Astrocyte (in vitro differentiated cells and primary cell): ENCODE measurements around the gene IFT74. TPM values are rescaled to one million over a fixed set of nuclear protein-coding genes. Genes with fewer than 3 reads are reported as not detected.
A peak's percentile ranks its signal among the peaks of the same experiment; 100 is the strongest.

Experiments
- DNase-seq: peaks from one replicate; pipeline ENCODE4 v3.0.0-alpha.2; 2010; ENCODE audit warnings: low read depth
- FAIRE-seq: peaks from 2 replicates; lab custom pipeline; 2011; peaks lifted over from hg19 to GRCh38; lab: Jason Lieb, UNC
- H2AFZ ChIP-seq: 2 replicates; pipeline ENCODE4 v1.6.0; 2012; ENCODE audit warnings: low read depth, low read length, inconsistent platforms
- H3K27ac ChIP-seq: 2 replicates; pipeline ENCODE4 v1.5.1; 2011; ENCODE audit warnings: low read depth, low read length, inconsistent platforms
- H3K27me3 ChIP-seq: 2 replicates; pipeline ENCODE4 v1.6.0; 2011; ENCODE audit warnings: low read length, inconsistent platforms; ENCODE audit not compliant: insufficient read depth
- H3K36me3 ChIP-seq: 2 replicates; pipeline ENCODE4 v1.5.1; 2011; ENCODE audit warnings: low read length, inconsistent platforms; ENCODE audit not compliant: insufficient read depth
- H3K4me1 ChIP-seq: 2 replicates; pipeline ENCODE4 v1.5.1; 2011; ENCODE audit warnings: low read length, inconsistent platforms; ENCODE audit not compliant: insufficient read depth
- H3K4me2 ChIP-seq: 2 replicates; pipeline ENCODE4 v1.6.0; 2012; ENCODE audit warnings: low read length, inconsistent platforms
- H3K4me3 ChIP-seq: 2 replicates; pipeline ENCODE4 v1.5.1; 2011; ENCODE audit warnings: low read depth, mild to moderate bottlenecking, low read length, inconsistent platforms; ENCODE audit not compliant: insufficient read depth
- H3K79me2 ChIP-seq: 2 replicates; pipeline ENCODE4 v1.6.0; 2012; ENCODE audit warnings: mild to moderate bottlenecking, low read length, inconsistent platforms; ENCODE audit not compliant: insufficient read depth
- H3K9ac ChIP-seq: 2 replicates; pipeline ENCODE4 v1.6.0; 2012; ENCODE audit warnings: mild to moderate bottlenecking, low read length, inconsistent platforms
- H3K9me3 ChIP-seq: 2 replicates; pipeline ENCODE4 v1.5.1; 2012; ENCODE audit warnings: low read depth, mild to moderate bottlenecking, low read length, inconsistent platforms; ENCODE audit not compliant: insufficient read depth
- H4K20me1 ChIP-seq: 2 replicates; pipeline ENCODE4 v1.6.0; 2012; ENCODE audit warnings: low read length, inconsistent platforms; ENCODE audit not compliant: insufficient read depth
- H3K27ac Mint-ChIP-seq: one replicate; pipeline ENCODE4 v1.8.0; 2021; ENCODE audit warnings: mild to moderate bottlenecking, mixed read lengths; ENCODE audit not compliant: unreplicated experiment
- H3K27me3 Mint-ChIP-seq: one replicate; pipeline ENCODE4 v1.8.0; 2021; ENCODE audit warnings: low read depth, mixed read lengths; ENCODE audit not compliant: unreplicated experiment
- H3K36me3 Mint-ChIP-seq: one replicate; pipeline ENCODE4 v1.8.0; 2021; ENCODE audit warnings: low read depth, mixed read lengths; ENCODE audit not compliant: unreplicated experiment
- H3K4me1 Mint-ChIP-seq: one replicate; pipeline ENCODE4 v1.8.0; 2021; ENCODE audit warnings: low read depth, mixed read lengths; ENCODE audit not compliant: unreplicated experiment
- H3K4me3 Mint-ChIP-seq: one replicate; pipeline ENCODE4 v1.8.0; 2021; ENCODE audit warnings: mild to moderate bottlenecking, moderate library complexity, mixed read lengths; ENCODE audit not compliant: unreplicated experiment
- H3K9me3 Mint-ChIP-seq: one replicate; pipeline ENCODE4 v1.8.0; 2021; ENCODE audit warnings: mild to moderate bottlenecking, mixed read lengths; ENCODE audit not compliant: unreplicated experiment
- CTCF ChIP-seq: IDR thresholded peaks from 2 replicates; pipeline ENCODE4 v1.5.1; 2011; ENCODE audit warnings: low read depth, mild to moderate bottlenecking, inconsistent platforms, low read length, moderate library complexity; ENCODE audit not compliant: insufficient read depth
- EZH2 ChIP-seq: IDR thresholded peaks from 2 replicates; pipeline ENCODE4 v1.6.1; 2012; ENCODE audit warnings: mild to moderate bottlenecking, low read length, inconsistent platforms; ENCODE audit not compliant: insufficient read depth
- total RNA-seq: library from RNA; stranded (reverse); gene quantifications from 2 replicates; pipeline ENCODE4 v1.2.1, GENCODE V29; 2021

IFT74 gene
- total RNA-seq, 1 donor from 2014 or later = 10.9 TPM

- Histone ChIP-seq H3K27me3 (no peaks in the 10 kb centered on the region), H3K4me2 (no peak overlapping the region), H3K79me2 (no peaks in the 10 kb centered on the region), H3K9ac (no peak overlapping the region), H3K27ac (no peak overlapping the region), H3K4me1 (no peaks in the 10 kb centered on the region), H3K4me3 (no peak overlapping the region), H4K20me1 (no peaks in the 10 kb centered on the region), H2AFZ (no peak overlapping the region), H3K9me3 (no peaks in the 10 kb centered on the region), H3K36me3 (no peaks in the 10 kb centered on the region)
- peaks cover 3% of the 10 kb centered on the region for H3K9me3 Mint-ChIP-seq
- H3K36me3 Mint-ChIP-seq = peaks cover 12% of the 10 kb centered on the region
- no peak overlapping the region for H3K4me3 Mint-ChIP-seq
- H3K27me3 Mint-ChIP-seq = no peaks in the 10 kb centered on the region
- DNase-seq = no peak
- peaks cover 3% of the 10 kb centered on the region for H3K4me1 Mint-ChIP-seq
- H3K27ac Mint-ChIP-seq = no peak overlapping the region
- FAIRE-seq = no peak
- TF ChIP-seq CTCF (no peak), EZH2 (no peak)
These were observed 122.5 kb downstream of the IFT74 start for GRCh38 chr9:27078685-27079084.

GRCh38 chr9:27085456-27085855 is 129.2 kb downstream of the IFT74 start:
- Histone ChIP-seq H3K4me3 (no peak overlapping the region), H3K79me2 (no peaks in the 10 kb centered on the region), H3K27me3 (no peaks in the 10 kb centered on the region), H3K4me2 (no peak overlapping the region), H3K9me3 (no peaks in the 10 kb centered on the region), H3K4me1 (peaks cover 21% of the 10 kb centered on the region), H2AFZ (no peak overlapping the region), H3K27ac (no peak overlapping the region), H3K36me3 (no peaks in the 10 kb centered on the region), H4K20me1 (no peaks in the 10 kb centered on the region), H3K9ac (no peak overlapping the region)
- Mint-ChIP-seq H3K27me3 (no peaks in the 10 kb centered on the region), H3K9me3 (no peaks in the 10 kb centered on the region), H3K4me1 (peaks cover 36% of the 10 kb centered on the region), H3K36me3 (no peaks in the 10 kb centered on the region), H3K27ac (no peak overlapping the region), H3K4me3 (no peak overlapping the region)
- DNase-seq (peak; percentile 78), FAIRE-seq (no peak)
- TF ChIP-seq CTCF (no peak), EZH2 (no peak)

- Histone ChIP-seq H3K36me3 (no peaks in the 10 kb centered on the region), H3K9me3 (no peaks in the 10 kb centered on the region), H4K20me1 (no peaks in the 10 kb centered on the region), H2AFZ (no peak overlapping the region), H3K79me2 (no peaks in the 10 kb centered on the region), H3K4me1 (peaks cover 21% of the 10 kb centered on the region), H3K27me3 (no peaks in the 10 kb centered on the region), H3K27ac (peak overlapping the region; percentile 74), H3K4me3 (no peak overlapping the region), H3K9ac (peak overlapping the region; percentile 67), H3K4me2 (peak overlapping the region; percentile 72)
- Mint-ChIP-seq H3K27me3 (no peaks in the 10 kb centered on the region), H3K4me1 (peaks cover 37% of the 10 kb centered on the region), H3K27ac (peak overlapping the region; percentile 94), H3K9me3 (no peaks in the 10 kb centered on the region), H3K4me3 (no peak overlapping the region), H3K36me3 (no peaks in the 10 kb centered on the region)
- TF ChIP-seq EZH2 (no peak), CTCF (no peak)
- DNase-seq (peak; percentile 83), FAIRE-seq (peak; percentile 87)
These were observed 130.8 kb downstream of the IFT74 start for GRCh38 chr9:27086818-27087680.
